K562 (cell line): ENCODE data around the gene BIRC5. TPM values are rescaled to one million over a fixed set of nuclear protein-coding genes. Genes with fewer than 3 reads are reported as not detected.

ENCODE experiments used
- CEBPB ChIP-seq: fragments of 450-650 bp; IDR thresholded peaks from 2 replicates; pipeline ENCODE4 v1.6.1; 2016; ENCODE audit warnings: missing genetic modification characterization, missing compliant biosample characterization
- GABPA ChIP-seq: fragments of 200-800 bp; sonication (Bioruptor generic); conservative IDR thresholded peaks from 2 replicates; pipeline ENCODE4 v1.6.1; 2016; ENCODE audit warnings: low read depth, missing genetic modification characterization, missing compliant biosample characterization
- HNRNPL ChIP-seq: fragments of 200-400 bp; formaldehyde crosslinking; IDR thresholded peaks from 2 replicates; pipeline ENCODE4 v1.6.1; 2017; ENCODE audit warnings: low read depth, mild to moderate bottlenecking, low read length
- KLF13 ChIP-seq: fragments of 450-650 bp; IDR thresholded peaks from 2 replicates; pipeline ENCODE4 v1.6.1; 2016; ENCODE audit warnings: missing genetic modification characterization, low read depth, mild to moderate bottlenecking, missing compliant biosample characterization, moderate library complexity, borderline replicate concordance
- MED1 ChIP-seq: sonication (generic); formaldehyde crosslinking; IDR thresholded peaks from 2 replicates; pipeline ENCODE4 v1.8.1; 2023; ENCODE audit warnings: missing genetic modification reagents, borderline replicate concordance
- MYC ChIP-seq, 2 experiments: fragments of 250-450 bp in 1 of 2; sonication (Bioruptor Pico) in 1 of 2; IDR thresholded peaks; 2 replicates each; pipeline versions ENCODE4 v1.5.1 to v1.6.1; 2012 to 2021; ENCODE audit warnings: low read depth in 2 of 2, borderline replicate concordance in 1 of 2, improper control_type of control experiment in 1 of 2, low read length in 1 of 2, mild to moderate bottlenecking in 1 of 2, moderate library complexity in 1 of 2
- NRF1 ChIP-seq, 2 experiments: fragments of 450-650 bp; IDR thresholded peaks in 1 of 2; conservative IDR thresholded peaks in 1 of 2; 2 replicates each; pipeline ENCODE4 v1.6.1; 2014; ENCODE audit warnings: mild to moderate bottlenecking in 2 of 2
- PYGO2 ChIP-seq: fragments of 450-650 bp; IDR thresholded peaks from 2 replicates; pipeline ENCODE4 v1.6.1; 2016; ENCODE audit warnings: mild to moderate bottlenecking, missing genetic modification characterization, moderate library complexity, missing compliant biosample characterization
- RBFOX2 ChIP-seq: fragments of 200-400 bp; formaldehyde crosslinking; IDR thresholded peaks from 2 replicates; pipeline ENCODE4 v1.6.1; 2017; ENCODE audit warnings: low read depth, mild to moderate bottlenecking, low read length, moderate library complexity
- SIN3B ChIP-seq: fragments of 450-650 bp; IDR thresholded peaks from 2 replicates; pipeline ENCODE4 v1.6.1; 2017; ENCODE audit warnings: low read depth, mild to moderate bottlenecking, moderate library complexity
- SMARCB1 ChIP-seq: IDR thresholded peaks from 2 replicates; pipeline ENCODE4 v1.6.1; 2011; ENCODE audit warnings: improper control_type of control experiment, low read depth; ENCODE audit not compliant: insufficient read length
- SNIP1 ChIP-seq: fragments of 450-650 bp; IDR thresholded peaks from 2 replicates; pipeline ENCODE4 v1.7.1; 2017; ENCODE audit warnings: low read depth, mild to moderate bottlenecking
- U2AF2 ChIP-seq: fragments of 200-400 bp; formaldehyde crosslinking; optimal IDR thresholded peaks from 2 replicates; pipeline ENCODE3; 2017; ENCODE audit warnings: low read depth, mild to moderate bottlenecking, low read length
- ZFP36 ChIP-seq: fragments of 150-350 bp; IDR thresholded peaks from 2 replicates; pipeline ENCODE4 v1.6.1; 2018; ENCODE audit warnings: low read length, low read depth; ENCODE audit not compliant: partially characterized antibody
- ZNF165 ChIP-seq: fragments of 250-450 bp; sonication (Bioruptor Pico); IDR thresholded peaks from 2 replicates; pipeline ENCODE4 v1.4.0; 2020; ENCODE audit warnings: borderline replicate concordance
- ZNF263 ChIP-seq: sonication (generic); formaldehyde crosslinking; IDR thresholded peaks from 2 replicates; pipeline ENCODE4 v1.8.0; 2022; ENCODE audit warnings: mild to moderate bottlenecking, missing genetic modification reagents, borderline replicate concordance
- polyA plus RNA-seq, 8 experiments: library from polyadenylated mRNA; depleted of rRNA in 4 of 8; stranded (reverse) in 5 of 8; unstranded in 3 of 8; fragments of >200 nt; fragmentation: Nextera tagmentation in 2 of 8; fragmentation: Illumina TruSeq in 1 of 8; extraction: Ambion mirVana in 2 of 8; extraction: Trizol in 1 of 8; gene quantifications; 2 replicates each; pipeline versions ENCODE4 v1.2.1 to v1.2.3, GENCODE V29; 2011 to 2014; ENCODE audit warnings: inconsistent platforms in 1 of 8, missing spikeins in 1 of 8
- total RNA-seq, 7 experiments: library from RNA; depleted of rRNA in 6 of 7; stranded (reverse); fragments of >200 nt in 6 of 7; fragmentation: Illumina TruSeq in 2 of 7; extraction: Trizol in 2 of 7; gene quantifications; 2 replicates each; pipeline versions ENCODE4 v1.2.1 to v1.2.3, GENCODE V29; 2011 to 2021; ENCODE audit warnings: low replicate concordance in 1 of 7
- TF ChIP-seq, protein P1 (sequence below): conservative IDR thresholded peaks from 2 replicates; pipeline ENCODE4 v1.6.1; 2011; ENCODE audit warnings: low read depth, mild to moderate bottlenecking, low read length; ENCODE audit not compliant: control insufficient read depth
- TF ChIP-seq, protein P2 (sequence below): fragments of 450-650 bp; IDR thresholded peaks from 2 replicates; pipeline ENCODE4 v1.6.1; 2014; ENCODE audit warnings: low read depth, mild to moderate bottlenecking, moderate library complexity, borderline replicate concordance
- TF ChIP-seq, protein P3 (sequence below): fragments of 450-650 bp; IDR thresholded peaks from 2 replicates; pipeline ENCODE4 v1.7.1; 2018; ENCODE audit warnings: mild to moderate bottlenecking, low read depth; ENCODE audit not compliant: partially characterized antibody
- TF ChIP-seq, protein P4 (sequence below): fragments of 450-650 bp; formaldehyde crosslinking; IDR thresholded peaks from 2 replicates; pipeline ENCODE4 v1.4.0; 2022; ENCODE audit warnings: mild to moderate bottlenecking, moderate library complexity

BIRC5 gene
- total and polyA plus RNA-seq, 9 of the 15 experiments (the other 6 are each of a cell fraction or from before 2014, with no cell fraction given), result 64.4 to 140 (median 101) TPM

DNA sequence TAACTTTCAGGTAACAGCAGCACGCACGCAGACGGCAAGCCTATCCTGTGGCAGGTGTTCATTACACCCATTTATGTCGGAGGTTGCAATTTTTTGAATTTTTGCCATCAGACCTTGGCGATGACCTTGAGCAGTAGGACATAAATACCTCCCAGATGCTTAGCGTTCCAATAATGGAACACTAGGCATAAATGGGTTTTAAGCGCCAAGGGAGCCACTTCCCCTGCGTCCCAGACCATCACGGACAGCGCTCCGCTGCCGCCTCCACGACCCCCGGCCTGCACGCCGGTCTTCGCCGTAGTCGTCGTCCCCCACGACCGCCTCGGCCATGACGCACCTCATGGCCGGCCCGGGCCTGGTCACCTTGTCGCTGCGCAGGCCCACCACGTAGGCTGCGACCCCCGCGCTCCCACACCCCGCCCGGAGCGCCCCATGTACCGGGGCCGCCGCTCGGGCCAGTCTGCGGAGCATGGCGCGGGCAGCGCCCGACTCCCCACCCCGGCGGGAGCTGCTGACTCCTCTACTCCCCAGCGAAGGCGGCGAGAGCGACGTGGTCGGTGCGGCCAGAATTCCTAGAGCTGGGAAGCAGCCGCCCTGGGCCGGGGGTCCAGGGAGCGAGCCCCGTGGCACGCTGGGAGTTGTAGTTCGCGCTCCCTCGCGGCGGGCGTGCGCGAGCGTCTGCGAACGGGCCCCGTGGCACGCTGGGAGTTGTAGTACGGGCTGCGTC lies 40.1 kb downstream of the BIRC5 start (continued):
- TF ChIP-seq PYGO2 (no peak), RBFOX2 (peak; percentile 86), ZFP36 (peak; percentile 2), GABPA (tag) (peak; percentile 41; the same call in 1 of the 2 replicates), SNIP1 (peak; percentile 90; the same call in 1 of the 2 replicates), ZNF165 (CRISPR knock-in tag) (no peak), SMARCB1 (no peak), MYC (IDR thresholded peaks at IDR 0.05; ENCODE audit: low read depth, low read length) (peak; percentile 74), MYC (CRISPR knock-in tag; IDR thresholded peaks at IDR 0.05; ENCODE audit: borderline replicate concordance, low read depth) (no peak), HNRNPL (no peak), NRF1 (conservative IDR thresholded peaks at IDR 0.05 in 1 of 2, IDR thresholded peaks at IDR 0.05 in 1 of 2) (peak; percentile 88 to 90), CEBPB (tag) (no peak), ZNF263 (0 out of 2 replicates have a peak, but pooled peaks have one; percentile 44), U2AF2 (no peak), SIN3B (peak; percentile 50; the same call in 1 of the 2 replicates), MED1 (CRISPR knock-in tag) (no peak), KLF13 (tag) (0 out of 2 replicates have a peak, but pooled peaks have one; percentile 52)
- TF ChIP-seq, protein P1, sequence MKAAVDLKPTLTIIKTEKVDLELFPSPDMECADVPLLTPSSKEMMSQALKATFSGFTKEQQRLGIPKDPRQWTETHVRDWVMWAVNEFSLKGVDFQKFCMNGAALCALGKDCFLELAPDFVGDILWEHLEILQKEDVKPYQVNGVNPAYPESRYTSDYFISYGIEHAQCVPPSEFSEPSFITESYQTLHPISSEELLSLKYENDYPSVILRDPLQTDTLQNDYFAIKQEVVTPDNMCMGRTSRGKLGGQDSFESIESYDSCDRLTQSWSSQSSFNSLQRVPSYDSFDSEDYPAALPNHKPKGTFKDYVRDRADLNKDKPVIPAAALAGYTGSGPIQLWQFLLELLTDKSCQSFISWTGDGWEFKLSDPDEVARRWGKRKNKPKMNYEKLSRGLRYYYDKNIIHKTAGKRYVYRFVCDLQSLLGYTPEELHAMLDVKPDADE, result peak; percentile 99
- TF ChIP-seq, protein P2, sequence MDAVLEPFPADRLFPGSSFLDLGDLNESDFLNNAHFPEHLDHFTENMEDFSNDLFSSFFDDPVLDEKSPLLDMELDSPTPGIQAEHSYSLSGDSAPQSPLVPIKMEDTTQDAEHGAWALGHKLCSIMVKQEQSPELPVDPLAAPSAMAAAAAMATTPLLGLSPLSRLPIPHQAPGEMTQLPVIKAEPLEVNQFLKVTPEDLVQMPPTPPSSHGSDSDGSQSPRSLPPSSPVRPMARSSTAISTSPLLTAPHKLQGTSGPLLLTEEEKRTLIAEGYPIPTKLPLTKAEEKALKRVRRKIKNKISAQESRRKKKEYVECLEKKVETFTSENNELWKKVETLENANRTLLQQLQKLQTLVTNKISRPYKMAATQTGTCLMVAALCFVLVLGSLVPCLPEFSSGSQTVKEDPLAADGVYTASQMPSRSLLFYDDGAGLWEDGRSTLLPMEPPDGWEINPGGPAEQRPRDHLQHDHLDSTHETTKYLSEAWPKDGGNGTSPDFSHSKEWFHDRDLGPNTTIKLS, result peak; percentile 95
- TF ChIP-seq, protein P3, sequence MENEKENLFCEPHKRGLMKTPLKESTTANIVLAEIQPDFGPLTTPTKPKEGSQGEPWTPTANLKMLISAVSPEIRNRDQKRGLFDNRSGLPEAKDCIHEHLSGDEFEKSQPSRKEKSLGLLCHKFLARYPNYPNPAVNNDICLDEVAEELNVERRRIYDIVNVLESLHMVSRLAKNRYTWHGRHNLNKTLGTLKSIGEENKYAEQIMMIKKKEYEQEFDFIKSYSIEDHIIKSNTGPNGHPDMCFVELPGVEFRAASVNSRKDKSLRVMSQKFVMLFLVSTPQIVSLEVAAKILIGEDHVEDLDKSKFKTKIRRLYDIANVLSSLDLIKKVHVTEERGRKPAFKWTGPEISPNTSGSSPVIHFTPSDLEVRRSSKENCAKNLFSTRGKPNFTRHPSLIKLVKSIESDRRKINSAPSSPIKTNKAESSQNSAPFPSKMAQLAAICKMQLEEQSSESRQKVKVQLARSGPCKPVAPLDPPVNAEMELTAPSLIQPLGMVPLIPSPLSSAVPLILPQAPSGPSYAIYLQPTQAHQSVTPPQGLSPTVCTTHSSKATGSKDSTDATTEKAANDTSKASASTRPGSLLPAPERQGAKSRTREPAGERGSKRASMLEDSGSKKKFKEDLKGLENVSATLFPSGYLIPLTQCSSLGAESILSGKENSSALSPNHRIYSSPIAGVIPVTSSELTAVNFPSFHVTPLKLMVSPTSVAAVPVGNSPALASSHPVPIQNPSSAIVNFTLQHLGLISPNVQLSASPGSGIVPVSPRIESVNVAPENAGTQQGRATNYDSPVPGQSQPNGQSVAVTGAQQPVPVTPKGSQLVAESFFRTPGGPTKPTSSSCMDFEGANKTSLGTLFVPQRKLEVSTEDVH, result no peak
- TF ChIP-seq, protein P4, sequence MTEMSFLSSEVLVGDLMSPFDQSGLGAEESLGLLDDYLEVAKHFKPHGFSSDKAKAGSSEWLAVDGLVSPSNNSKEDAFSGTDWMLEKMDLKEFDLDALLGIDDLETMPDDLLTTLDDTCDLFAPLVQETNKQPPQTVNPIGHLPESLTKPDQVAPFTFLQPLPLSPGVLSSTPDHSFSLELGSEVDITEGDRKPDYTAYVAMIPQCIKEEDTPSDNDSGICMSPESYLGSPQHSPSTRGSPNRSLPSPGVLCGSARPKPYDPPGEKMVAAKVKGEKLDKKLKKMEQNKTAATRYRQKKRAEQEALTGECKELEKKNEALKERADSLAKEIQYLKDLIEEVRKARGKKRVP (CRISPR knock-in tag), result peak; percentile 57; the same call in 1 of the 2 replicates
